OCI-LY1 (cell line): ENCODE measurements around the gene CCDC13.

Source experiments
- EZH2 ChIP-seq: fragments of 200-600 bp; sonication (generic), shearing (Covaris generic); IDR thresholded peaks from 2 replicates; pipeline ENCODE4 v1.8.0; 2017; ENCODE audit warnings: borderline replicate concordance, mixed run types, mild to moderate bottlenecking, antibody characterized with exemption, low read length, moderate library complexity, mixed read lengths
- TF ChIP-seq, protein P1 (sequence below): fragments of 200-600 bp; sonication (generic), shearing (Covaris generic); IDR thresholded peaks from 2 replicates; pipeline ENCODE4 v1.5.1; 2017; ENCODE audit warnings: mild to moderate bottlenecking, antibody characterized with exemption, low read length, moderate library complexity, mixed read lengths

DNA sequence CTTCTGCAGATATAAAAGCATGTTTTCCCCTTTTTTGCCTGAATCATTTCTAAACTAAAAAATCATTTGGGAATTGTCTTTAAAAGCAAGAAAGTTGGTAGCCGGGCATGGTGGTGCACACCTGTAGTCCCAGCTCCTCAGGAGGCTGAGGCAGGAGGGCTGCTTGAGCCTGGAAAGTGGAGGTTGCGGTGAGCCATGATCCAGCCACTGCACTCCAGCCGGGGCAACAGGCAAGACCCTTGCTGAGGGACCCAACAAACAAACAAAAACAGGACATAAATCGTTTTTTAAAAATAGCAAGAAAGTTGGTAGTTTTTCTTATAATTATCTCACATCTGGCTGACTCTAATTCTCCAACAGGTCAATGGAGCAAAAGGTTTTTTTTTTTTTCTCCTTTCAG lies 28.7 kb upstream of the CCDC13 start:
- TF ChIP-seq EZH2, result no peak
- TF ChIP-seq, protein P1, sequence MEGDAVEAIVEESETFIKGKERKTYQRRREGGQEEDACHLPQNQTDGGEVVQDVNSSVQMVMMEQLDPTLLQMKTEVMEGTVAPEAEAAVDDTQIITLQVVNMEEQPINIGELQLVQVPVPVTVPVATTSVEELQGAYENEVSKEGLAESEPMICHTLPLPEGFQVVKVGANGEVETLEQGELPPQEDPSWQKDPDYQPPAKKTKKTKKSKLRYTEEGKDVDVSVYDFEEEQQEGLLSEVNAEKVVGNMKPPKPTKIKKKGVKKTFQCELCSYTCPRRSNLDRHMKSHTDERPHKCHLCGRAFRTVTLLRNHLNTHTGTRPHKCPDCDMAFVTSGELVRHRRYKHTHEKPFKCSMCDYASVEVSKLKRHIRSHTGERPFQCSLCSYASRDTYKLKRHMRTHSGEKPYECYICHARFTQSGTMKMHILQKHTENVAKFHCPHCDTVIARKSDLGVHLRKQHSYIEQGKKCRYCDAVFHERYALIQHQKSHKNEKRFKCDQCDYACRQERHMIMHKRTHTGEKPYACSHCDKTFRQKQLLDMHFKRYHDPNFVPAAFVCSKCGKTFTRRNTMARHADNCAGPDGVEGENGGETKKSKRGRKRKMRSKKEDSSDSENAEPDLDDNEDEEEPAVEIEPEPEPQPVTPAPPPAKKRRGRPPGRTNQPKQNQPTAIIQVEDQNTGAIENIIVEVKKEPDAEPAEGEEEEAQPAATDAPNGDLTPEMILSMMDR, result no peak
